ENCODE measurements around the gene GLRA1.

Gene GLRA1

GRCh38 chr5:151913425-151913824 lies 11.2 kb downstream of the GLRA1 start:
- peaks cover 20% of the 10 kb centered on the region for H3K27me3 Mint-ChIP-seq (ENCODE audit: low read depth)
- no peaks in the 10 kb centered on the region for H3K9me3 Mint-ChIP-seq
- no peak overlapping the region for H3K4me3 Mint-ChIP-seq
- H3K36me3 Mint-ChIP-seq (ENCODE audit: low read depth), result no peaks in the 10 kb centered on the region
- no peak for TF ChIP-seq CTCF (IDR thresholded peaks at IDR 0.05; ENCODE audit: unreplicated experiment in 3 of 3)
- no peak overlapping the region for H3K27ac Mint-ChIP-seq
- H3K4me1 Mint-ChIP-seq, result no peaks in the 10 kb centered on the region

GRCh38 chr5:151912360-151912759 lies 12.3 kb downstream of the GLRA1 start:
- H3K4me1 Mint-ChIP-seq, result no peaks in the 10 kb centered on the region
- no peaks in the 10 kb centered on the region for H3K9me3 Mint-ChIP-seq

DNA sequence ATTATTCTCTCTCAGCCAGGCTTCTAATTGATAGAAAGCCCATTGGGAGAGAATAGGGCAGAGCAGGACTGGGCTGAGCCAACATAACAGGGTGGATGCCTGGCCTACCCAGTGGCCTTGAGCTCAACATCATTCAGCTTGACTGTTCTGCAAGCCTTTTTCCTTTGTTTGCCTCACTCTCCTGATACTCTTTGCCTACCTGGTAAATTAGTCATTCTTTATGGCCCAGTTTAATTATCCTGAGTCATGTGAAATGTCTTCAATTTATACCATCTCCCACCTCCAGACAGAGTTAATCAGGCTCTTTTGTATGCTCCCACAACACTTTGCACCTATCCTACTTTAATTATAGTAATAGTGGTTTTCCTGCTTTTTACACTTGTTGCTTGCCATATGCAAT lies 13.6 kb downstream of the GLRA1 start:
- Mint-ChIP-seq H3K27me3 (ENCODE audit: low read depth) (peaks cover 11% of the 10 kb centered on the region), H3K4me1 (peaks cover 6% of the 10 kb centered on the region), H3K9me3 (no peaks in the 10 kb centered on the region), H3K36me3 (ENCODE audit: low read depth) (no peaks in the 10 kb centered on the region), H3K27ac (no peak overlapping the region), H3K4me3 (no peak overlapping the region)
- no peak for TF ChIP-seq CTCF (IDR thresholded peaks at IDR 0.05; ENCODE audit: unreplicated experiment in 3 of 3)

More at GRCh38 chr5:151912360-151912759, 12.3 kb downstream of the GLRA1 start:
- H3K4me3 Mint-ChIP-seq, result no peak overlapping the region
- TF ChIP-seq CTCF (IDR thresholded peaks at IDR 0.05; ENCODE audit: unreplicated experiment in 3 of 3), result no peak
- H3K27ac Mint-ChIP-seq, result no peak overlapping the region
- H3K27me3 Mint-ChIP-seq (ENCODE audit: low read depth), result peaks cover 11% of the 10 kb centered on the region
- H3K36me3 Mint-ChIP-seq (ENCODE audit: low read depth), result no peaks in the 10 kb centered on the region

DNA sequence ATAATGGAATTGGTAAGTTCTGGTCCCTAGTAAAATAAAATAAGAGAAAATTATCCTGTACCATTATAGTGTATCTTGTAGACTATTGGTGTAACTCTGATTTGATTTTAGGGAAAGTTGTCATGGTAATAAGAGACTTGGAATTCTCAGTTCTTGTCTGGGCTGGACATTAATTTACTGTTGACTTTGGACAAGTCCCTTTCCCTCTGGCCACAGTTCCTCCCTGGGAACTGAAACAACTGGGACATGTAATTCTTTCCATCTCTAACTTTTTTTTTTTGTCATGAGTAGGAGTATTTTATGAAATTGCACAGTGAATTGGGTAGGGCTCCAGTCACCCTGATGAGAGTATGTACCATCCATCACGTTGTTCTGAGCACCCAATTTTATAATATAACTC lies 15.0 kb downstream of the GLRA1 start:
- peaks cover 18% of the 10 kb centered on the region for H3K4me1 Mint-ChIP-seq
- no peaks in the 10 kb centered on the region for H3K9me3 Mint-ChIP-seq
- H3K4me3 Mint-ChIP-seq, result no peak overlapping the region
- no peak overlapping the region for H3K27ac Mint-ChIP-seq
- peaks cover 11% of the 10 kb centered on the region for H3K27me3 Mint-ChIP-seq (ENCODE audit: low read depth)
- H3K36me3 Mint-ChIP-seq (ENCODE audit: low read depth), result no peaks in the 10 kb centered on the region
- TF ChIP-seq CTCF (IDR thresholded peaks at IDR 0.05; ENCODE audit: unreplicated experiment in 3 of 3), result no peak

DNA sequence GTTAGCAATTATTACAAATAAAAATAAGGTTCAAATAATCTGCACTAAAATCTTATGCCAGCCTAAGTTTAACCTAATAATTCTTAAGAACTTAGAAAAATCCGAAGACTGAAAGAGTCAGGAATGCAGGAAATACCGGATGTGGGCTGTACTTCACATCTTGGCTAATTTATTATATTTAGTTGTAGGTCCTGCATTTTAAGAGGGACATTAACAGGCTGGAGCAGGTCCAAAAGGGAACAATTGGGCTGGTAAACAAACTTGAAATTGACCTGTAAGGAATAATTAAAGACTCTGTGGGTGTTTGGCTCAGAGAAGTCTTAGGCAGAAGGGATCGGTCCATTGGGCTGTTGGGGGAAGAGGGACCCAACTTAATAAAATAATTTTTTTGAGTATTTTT lies 18.4 kb downstream of the GLRA1 start:
- TF ChIP-seq CTCF (IDR thresholded peaks at IDR 0.05; ENCODE audit: unreplicated experiment in 3 of 3), result no peak
- Mint-ChIP-seq H3K9me3 (no peaks in the 10 kb centered on the region), H3K4me3 (no peak overlapping the region), H3K27me3 (ENCODE audit: low read depth) (peaks cover 5% of the 10 kb centered on the region), H3K4me1 (peaks cover 32% of the 10 kb centered on the region), H3K27ac (peak overlapping the region in 2 of 3 experiments; percentile 55 to 60), H3K36me3 (ENCODE audit: low read depth) (no peaks in the 10 kb centered on the region)

GRCh38 chr5:151905557-151905961 lies 19.1 kb downstream of the GLRA1 start:
- Mint-ChIP-seq H3K4me3 (no peak overlapping the region), H3K27me3 (ENCODE audit: low read depth) (peaks cover 5% of the 10 kb centered on the region), H3K4me1 (peaks cover 39% of the 10 kb centered on the region), H3K36me3 (ENCODE audit: low read depth) (no peaks in the 10 kb centered on the region), H3K9me3 (no peaks in the 10 kb centered on the region), H3K27ac (peak overlapping the region; percentile 1 to 60 (median 55))
- TF ChIP-seq CTCF (IDR thresholded peaks at IDR 0.05; ENCODE audit: unreplicated experiment in 3 of 3), result no peak
